Activated naive CD8-positive, alpha-beta T cell treated with anti-CD3 and anti-CD28 coated beads, Interleukin-2, amount 50 U/mL, for 24 hours (primary cell): ENCODE measurements around the gene KBTBD13.
A peak's percentile ranks its signal among the peaks of the same experiment; 100 is the strongest.
"Not testable (repeated sequence)": the region's sequence is repeated elsewhere in the genome, so short reads cannot be mapped to it uniquely, and the experiment has no call there.

Experiments used
- ATAC-seq: fragments of 150-1000 bp; cut with Tn5 transposase; one replicate; pipeline ENCODE4 v1.10.0; 2021
- DNase-seq: peaks from one replicate; pipeline ENCODE4 v3.0.0; 2021
- H3K27ac Mint-ChIP-seq: one replicate; pipeline ENCODE4 v1.8.0; 2021; ENCODE audit warnings: mild to moderate bottlenecking, mixed read lengths
- H3K27me3 Mint-ChIP-seq: one replicate; pipeline ENCODE4 v1.8.0; 2021; ENCODE audit warnings: mixed read lengths
- H3K36me3 Mint-ChIP-seq: one replicate; pipeline ENCODE4 v1.8.0; 2021; ENCODE audit warnings: low read depth, mixed read lengths
- H3K4me1 Mint-ChIP-seq: one replicate; pipeline ENCODE4 v1.8.0; 2021; ENCODE audit warnings: mixed read lengths
- H3K4me3 Mint-ChIP-seq: one replicate; pipeline ENCODE4 v1.8.0; 2021; ENCODE audit warnings: mild to moderate bottlenecking, moderate library complexity, mixed read lengths
- H3K9me3 Mint-ChIP-seq: one replicate; pipeline ENCODE4 v1.8.0; 2021; ENCODE audit warnings: mixed read lengths

KBTBD13 gene

DNA sequence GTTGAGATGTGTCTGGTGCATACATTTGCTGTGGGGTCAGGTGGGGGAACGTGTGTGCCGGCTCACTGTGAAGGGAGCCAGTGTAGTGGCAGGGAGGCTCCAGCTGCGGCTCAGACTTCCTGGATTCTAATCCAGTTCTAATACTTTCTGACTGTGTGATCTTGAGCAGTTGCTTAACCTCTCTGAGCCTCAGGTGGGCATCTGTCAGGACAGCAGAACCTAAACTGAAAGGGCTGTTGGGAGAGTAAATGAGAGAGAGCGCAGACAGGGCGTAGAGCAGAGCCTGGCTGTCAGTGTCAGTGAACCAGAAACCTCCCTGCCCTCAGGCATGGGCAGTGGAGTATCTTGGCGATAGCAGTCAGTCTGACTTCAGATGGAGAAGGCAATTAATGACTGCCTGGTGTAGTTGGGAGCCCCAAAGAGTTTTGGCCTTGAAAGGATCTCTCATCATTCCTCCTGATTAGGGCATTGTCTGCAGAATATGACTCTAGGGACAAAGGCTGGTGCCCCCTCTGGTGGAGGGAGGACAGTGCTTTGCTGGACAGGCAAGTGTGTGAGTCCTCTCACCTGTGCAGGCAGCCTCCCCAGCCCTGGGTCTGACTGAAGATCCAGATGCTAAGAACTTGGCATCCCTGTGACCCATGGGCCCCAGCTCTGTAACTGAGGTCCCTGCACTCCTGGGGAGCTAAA, 9.6 kb downstream of the KBTBD13 start:
- Mint-ChIP-seq H3K27me3 (peaks cover 8% of the 10 kb centered on the region), H3K36me3 (no peaks in the 10 kb centered on the region), H3K4me1 (peaks cover 16% of the 10 kb centered on the region), H3K9me3 (no peaks in the 10 kb centered on the region), H3K4me3 (no peak overlapping the region), H3K27ac (no peak overlapping the region)
- ATAC-seq, result no peak
- DNase-seq, result peak; percentile 25

DNA sequence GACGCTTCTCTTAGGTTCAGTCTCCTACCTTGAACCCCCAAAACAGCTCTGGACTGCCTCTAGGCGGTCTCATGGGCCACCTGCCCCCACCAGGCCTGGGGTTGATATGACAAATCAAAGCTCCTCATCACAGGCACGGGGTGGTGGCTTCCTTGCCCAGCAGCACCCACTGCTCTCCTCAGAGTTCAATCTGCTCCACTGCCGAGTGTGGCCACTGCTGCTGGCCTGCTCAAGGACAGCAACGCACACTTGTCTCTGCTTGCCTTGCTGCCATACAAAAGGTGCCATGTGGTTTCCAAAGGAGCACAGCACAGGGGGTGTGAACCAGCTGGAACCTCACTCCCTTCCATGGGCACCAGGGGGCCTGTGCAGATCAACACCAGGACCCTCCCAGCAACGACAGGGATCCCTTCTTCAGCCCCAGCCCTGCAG, 10.2 kb downstream of the KBTBD13 start:
- Mint-ChIP-seq H3K27me3 (peaks cover 8% of the 10 kb centered on the region), H3K4me3 (no peak overlapping the region), H3K36me3 (no peaks in the 10 kb centered on the region), H3K9me3 (no peaks in the 10 kb centered on the region), H3K27ac (no peak overlapping the region), H3K4me1 (peaks cover 13% of the 10 kb centered on the region)
- ATAC-seq (no peak), DNase-seq (peak; percentile 7)

DNA sequence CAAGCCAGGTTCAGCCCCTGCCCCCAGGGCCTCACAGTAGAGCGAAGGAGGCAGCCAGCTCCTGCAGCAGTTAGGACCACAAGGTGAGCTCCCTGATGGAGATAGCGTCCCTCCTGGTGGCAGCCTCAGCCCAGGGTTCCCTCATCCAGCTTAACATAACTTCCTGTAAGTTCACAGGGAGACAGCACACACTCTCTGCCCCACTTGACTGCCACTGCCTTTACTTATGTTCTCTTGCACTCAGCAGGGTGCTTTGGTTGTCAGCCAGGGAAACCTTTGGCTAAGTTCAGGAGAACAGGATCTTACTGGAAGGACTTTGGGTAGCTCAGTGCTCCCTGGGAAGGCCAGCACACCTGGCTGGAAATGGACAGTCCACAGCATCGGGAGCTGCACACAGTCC, 10.9 kb downstream of the KBTBD13 start:
- Mint-ChIP-seq H3K36me3 (no peaks in the 10 kb centered on the region), H3K9me3 (no peaks in the 10 kb centered on the region), H3K27me3 (peaks cover 6% of the 10 kb centered on the region), H3K4me3 (no peak overlapping the region), H3K4me1 (peaks cover 7% of the 10 kb centered on the region), H3K27ac (no peak overlapping the region)
- DNase-seq (no peak), ATAC-seq (no peak)

DNA sequence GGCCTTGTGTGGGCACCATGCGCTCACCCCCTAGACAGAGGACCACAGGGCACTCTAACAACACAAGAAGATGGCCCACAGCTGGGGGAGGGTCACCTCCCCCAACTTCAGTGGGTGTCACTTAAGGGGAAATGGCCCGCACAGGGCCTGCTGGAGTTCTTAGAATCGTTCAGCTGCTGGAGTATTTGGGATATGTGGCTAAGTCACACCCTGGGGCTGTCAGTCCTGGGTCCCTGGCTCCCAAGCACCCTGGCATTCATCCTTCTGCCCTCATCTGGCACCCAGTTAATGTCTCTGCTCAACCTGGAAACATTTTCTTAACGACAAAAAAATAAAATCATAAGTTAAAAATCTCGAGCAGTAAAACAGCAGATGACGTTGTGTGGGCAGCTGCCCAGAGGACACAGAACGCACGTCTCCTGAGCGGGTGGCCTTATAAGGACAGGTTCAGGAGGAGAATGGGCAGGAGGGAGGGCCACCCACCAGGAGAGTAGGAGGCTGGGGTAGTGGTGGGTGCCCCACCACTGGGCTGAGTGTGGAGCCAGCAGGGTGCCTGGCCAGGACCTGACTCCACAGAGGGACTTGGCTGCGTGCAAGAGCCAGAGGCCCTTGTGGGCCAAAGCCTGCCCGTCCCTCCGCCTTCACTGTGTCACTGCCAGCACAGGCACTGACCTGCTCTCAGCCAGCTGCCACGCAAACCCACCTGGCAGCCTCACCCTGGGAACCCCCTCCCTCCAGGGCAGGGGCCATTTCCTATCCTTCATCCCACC, 11.5 kb downstream of the KBTBD13 start:
- Mint-ChIP-seq H3K27ac (no peak overlapping the region), H3K36me3 (no peaks in the 10 kb centered on the region), H3K9me3 (no peaks in the 10 kb centered on the region), H3K4me1 (peaks cover under 1% of the 10 kb centered on the region), H3K4me3 (no peak overlapping the region), H3K27me3 (no peaks in the 10 kb centered on the region)
- DNase-seq (no peak), ATAC-seq (no peak)

GRCh38 chr15:65088643-65089021, 12.1 kb downstream of the KBTBD13 start:
- Mint-ChIP-seq H3K4me3 (no peak overlapping the region), H3K9me3 (no peaks in the 10 kb centered on the region), H3K27ac (no peak overlapping the region)

GRCh38 chr15:65089206-65089824, 12.8 kb downstream of the KBTBD13 start:
- Mint-ChIP-seq H3K36me3 (no peaks in the 10 kb centered on the region), H3K27me3 (no peaks in the 10 kb centered on the region), H3K9me3 (no peaks in the 10 kb centered on the region), H3K27ac (no peak overlapping the region), H3K4me3 (no peak overlapping the region), H3K4me1 (no peaks in the 10 kb centered on the region)
- ATAC-seq, result no peak
- no peak for DNase-seq

More at GRCh38 chr15:65088643-65089021, 12.1 kb downstream of the KBTBD13 start:
- DNase-seq (no peak), ATAC-seq (no peak)
- no peaks in the 10 kb centered on the region for H3K4me1 Mint-ChIP-seq
- H3K27me3 Mint-ChIP-seq, result no peaks in the 10 kb centered on the region
- no peaks in the 10 kb centered on the region for H3K36me3 Mint-ChIP-seq

GRCh38 chr15:65091946-65092770, 15.6 kb downstream of the KBTBD13 start:
- Mint-ChIP-seq H3K27ac (no peak overlapping the region), H3K27me3 (no peaks in the 10 kb centered on the region), H3K4me1 (no peaks in the 10 kb centered on the region), H3K36me3 (peaks cover under 1% of the 10 kb centered on the region), H3K4me3 (no peak overlapping the region), H3K9me3 (no peaks in the 10 kb centered on the region)
- DNase-seq (no peak), ATAC-seq (no peak)

- Mint-ChIP-seq H3K9me3 (no peaks in the 10 kb centered on the region), H3K36me3 (peaks cover 4% of the 10 kb centered on the region), H3K27ac (no peak overlapping the region), H3K4me3 (no peak overlapping the region), H3K4me1 (no peaks in the 10 kb centered on the region), H3K27me3 (no peaks in the 10 kb centered on the region)
- DNase-seq (no peak), ATAC-seq (no peak)
These were observed 16.6 kb downstream of the KBTBD13 start for GRCh38 chr15:65092911-65093792.

GRCh38 chr15:65093793-65094170, 17.2 kb downstream of the KBTBD13 start:
- not testable (repeated sequence) for H3K27me3 Mint-ChIP-seq, H3K36me3 Mint-ChIP-seq

DNA sequence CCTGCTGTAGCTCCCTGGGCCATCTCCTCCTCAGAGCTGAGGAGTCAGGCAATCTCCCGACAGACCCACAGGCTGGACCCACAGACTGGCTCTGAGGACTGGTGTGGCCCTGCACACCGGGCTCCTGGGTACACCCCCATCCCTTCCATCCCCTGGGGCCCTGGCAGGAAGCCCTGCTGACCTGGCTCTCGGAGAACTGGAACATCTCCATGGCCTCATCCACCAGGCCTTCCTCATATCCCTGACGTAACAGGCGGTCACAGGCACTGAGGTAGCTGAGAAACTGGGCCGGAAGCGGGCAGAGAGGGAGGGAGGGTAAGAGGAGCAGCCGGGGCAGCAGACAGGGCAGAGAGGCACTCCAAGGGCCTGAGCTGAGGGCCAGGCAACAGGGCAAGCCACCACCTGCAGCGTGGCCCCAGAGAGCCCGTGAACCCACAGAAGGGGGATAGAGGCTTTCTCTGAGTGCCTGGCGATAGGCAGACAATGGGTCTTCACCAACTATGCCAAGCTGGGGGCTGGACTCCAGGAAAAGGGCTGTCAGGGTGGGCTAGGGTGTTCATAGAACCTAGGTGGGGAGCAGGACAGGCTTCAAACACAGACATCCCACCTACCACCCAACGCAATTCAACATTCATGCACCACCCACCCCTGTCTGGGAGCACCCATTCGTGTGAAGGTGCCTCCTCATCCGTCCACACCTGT, 17.9 kb downstream of the KBTBD13 start:
- Mint-ChIP-seq H3K27ac (no peak overlapping the region), H3K4me1 (no peaks in the 10 kb centered on the region), H3K9me3 (no peaks in the 10 kb centered on the region), H3K36me3 (peaks cover 9% of the 10 kb centered on the region), H3K27me3 (no peaks in the 10 kb centered on the region), H3K4me3 (no peak overlapping the region)
- ATAC-seq (no peak), DNase-seq (no peak)

More at GRCh38 chr15:65093793-65094170, 17.2 kb downstream of the KBTBD13 start:
- not testable (repeated sequence) for ATAC-seq, DNase-seq, H3K4me3 Mint-ChIP-seq, H3K27ac Mint-ChIP-seq, H3K4me1 Mint-ChIP-seq, H3K9me3 Mint-ChIP-seq

DNA sequence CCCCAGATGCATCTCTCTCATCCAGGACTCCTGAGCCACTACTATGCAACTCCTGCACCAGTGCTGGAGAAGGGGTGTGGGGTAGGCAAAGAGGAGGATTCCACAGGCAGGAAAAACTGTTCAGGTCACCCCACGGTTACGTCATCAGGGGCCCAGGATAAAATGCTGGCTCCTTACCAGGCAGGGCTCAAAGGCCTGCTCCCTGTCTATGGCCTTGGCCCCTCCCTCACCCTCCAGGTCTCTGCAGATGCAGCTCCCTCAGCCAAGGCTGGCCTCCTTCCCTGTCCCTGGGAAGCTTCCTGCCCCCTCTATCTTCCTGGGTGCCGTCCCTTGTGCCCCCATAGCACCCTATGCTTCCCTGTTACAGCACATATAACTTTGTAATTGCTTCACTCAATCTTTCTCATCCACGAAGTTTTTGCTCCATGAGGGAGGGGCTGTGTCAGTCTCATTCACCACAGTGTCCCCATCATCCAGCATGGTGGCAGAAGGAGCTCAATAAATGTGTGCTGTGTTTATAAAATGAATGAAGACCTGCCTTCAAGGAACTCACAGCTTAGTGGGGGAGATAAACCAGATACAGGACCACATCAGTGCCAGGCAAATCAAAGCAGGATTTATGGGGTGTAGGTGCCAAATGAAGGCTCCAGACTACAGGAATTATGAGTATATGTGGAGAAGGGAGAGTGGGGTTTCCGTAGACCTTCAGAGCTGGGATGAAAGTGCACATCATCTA, 18.6 kb downstream of the KBTBD13 start:
- Mint-ChIP-seq H3K36me3 (peaks cover 9% of the 10 kb centered on the region), H3K4me3 (no peak overlapping the region), H3K27me3 (no peaks in the 10 kb centered on the region), H3K27ac (no peak overlapping the region), H3K9me3 (no peaks in the 10 kb centered on the region), H3K4me1 (no peaks in the 10 kb centered on the region)
- ATAC-seq (no peak), DNase-seq (no peak)

GRCh38 chr15:65095747-65096104, 19.2 kb downstream of the KBTBD13 start:
- DNase-seq, result no peak
- H3K27ac Mint-ChIP-seq, result no peak overlapping the region
- H3K36me3 Mint-ChIP-seq, result peaks cover 13% of the 10 kb centered on the region
- H3K27me3 Mint-ChIP-seq, result no peaks in the 10 kb centered on the region
- H3K4me3 Mint-ChIP-seq, result no peak overlapping the region
- no peaks in the 10 kb centered on the region for H3K4me1 Mint-ChIP-seq
- no peak for ATAC-seq
- H3K9me3 Mint-ChIP-seq, result no peaks in the 10 kb centered on the region
